Neural cell (in vitro differentiated cells): ENCODE data around the gene COMMD4. TPM values are rescaled to one million over a fixed set of nuclear protein-coding genes. Genes with fewer than 3 reads are reported as not detected.
"Not testable (repeated sequence)": the region's sequence is repeated elsewhere in the genome, so short reads cannot be mapped to it uniquely, and the experiment has no call there.

ENCODE experiments used
- H2AFZ ChIP-seq: fragments of 200-600, 300-800 bp; sonication (generic), shearing (Covaris generic); 2 replicates; pipeline ENCODE4 v1.6.0; 2014; ENCODE audit warnings: low read depth, mild to moderate bottlenecking, antibody characterized with exemption, low read length, moderate library complexity
- H3F3A ChIP-seq: fragments of 200-600 bp; shearing (Covaris generic); 2 replicates; pipeline ENCODE4 v1.6.1; 2016; ENCODE audit warnings: mild to moderate bottlenecking, moderate library complexity, mixed read lengths, antibody characterized with exemption, low read length; ENCODE audit not compliant: insufficient read depth, poor library complexity, severe bottlenecking
- H3K27ac ChIP-seq: fragments of 200-600, 300-800 bp; sonication (generic), shearing (Covaris generic); 2 replicates; pipeline ENCODE4 v1.5.1; 2014; ENCODE audit warnings: mild to moderate bottlenecking, low read length, moderate library complexity
- H3K27me3 ChIP-seq: fragments of 300-800, 200-600 bp; sonication (generic), shearing (Covaris generic); 2 replicates; pipeline ENCODE4 v1.6.0; 2014; ENCODE audit warnings: mild to moderate bottlenecking, low read depth, low read length, moderate library complexity; ENCODE audit not compliant: insufficient read depth
- H3K36me3 ChIP-seq: fragments of 300-800, 200-600 bp; sonication (generic), shearing (Covaris generic); 2 replicates; pipeline ENCODE4 v1.5.1; 2014; ENCODE audit warnings: mild to moderate bottlenecking, antibody characterized with exemption, low read length, moderate library complexity; ENCODE audit not compliant: insufficient read depth
- H3K4me2 ChIP-seq: fragments of 300-800, 200-600 bp; sonication (generic), shearing (Covaris generic); 2 replicates; pipeline ENCODE4 v1.6.0; 2014; ENCODE audit warnings: mild to moderate bottlenecking, low read length
- H3K4me3 ChIP-seq: fragments of 300-800, 200-600 bp; sonication (generic), shearing (Covaris generic); 2 replicates; pipeline ENCODE4 v1.5.1; 2014; ENCODE audit warnings: mild to moderate bottlenecking, low read length, moderate library complexity
- H3K79me2 ChIP-seq: fragments of 200-600 bp; shearing (Covaris generic); replicated peaks from 2 replicates; pipeline ENCODE4 v1.6.0; 2014; ENCODE audit warnings: mild to moderate bottlenecking, low read length, moderate library complexity; ENCODE audit not compliant: insufficient read depth
- H3K9ac ChIP-seq: fragments of 300-800, 200-600 bp; sonication (generic), shearing (Covaris generic); 2 replicates; pipeline ENCODE4 v1.6.1; 2016; ENCODE audit warnings: mild to moderate bottlenecking, low read length, mixed read lengths
- H3K9me2 ChIP-seq: fragments of 200-600 bp; shearing (Covaris generic); 2 replicates; pipeline ENCODE4 v1.6.1; 2016; ENCODE audit warnings: mild to moderate bottlenecking, low read length, mixed read lengths; ENCODE audit not compliant: insufficient read depth
- H3K9me3 ChIP-seq: fragments of 200-600, 300-800 bp; sonication (generic), shearing (Covaris generic); 2 replicates; pipeline ENCODE4 v1.6.1; 2016; ENCODE audit warnings: mild to moderate bottlenecking, mixed run types, low read length, moderate library complexity, mixed read lengths
- H4K20me1 ChIP-seq: fragments of 200-600 bp; shearing (Covaris generic); 2 replicates; pipeline ENCODE4 v1.6.1; 2016; ENCODE audit warnings: mild to moderate bottlenecking, mixed run types; ENCODE audit not compliant: insufficient read depth
- CTCF ChIP-seq: fragments of 450-650 bp; IDR thresholded peaks from 2 replicates; pipeline ENCODE4 v1.5.1; 2014; ENCODE audit warnings: antibody characterized with exemption, mild to moderate bottlenecking, moderate library complexity; ENCODE audit not compliant: poor library complexity, severe bottlenecking
- EP300 ChIP-seq: fragments of 450-650 bp; conservative IDR thresholded peaks from 2 replicates; pipeline ENCODE4 v1.6.1; 2014; ENCODE audit warnings: antibody characterized with exemption, mild to moderate bottlenecking, moderate library complexity; ENCODE audit not compliant: poor library complexity, severe bottlenecking
- EZH2 ChIP-seq: fragments of 200-600, 300-800 bp; shearing (Covaris generic), sonication (generic); IDR thresholded peaks from 2 replicates; pipeline ENCODE4 v1.6.1; 2014; ENCODE audit warnings: antibody characterized with exemption, low read length, borderline replicate concordance, mild to moderate bottlenecking; ENCODE audit not compliant: insufficient read depth, poor library complexity, severe bottlenecking
- MXI1 ChIP-seq: fragments of 450-650 bp; conservative IDR thresholded peaks from 2 replicates; pipeline ENCODE4 v1.6.1; 2014; ENCODE audit warnings: antibody characterized with exemption, mild to moderate bottlenecking; ENCODE audit not compliant: poor library complexity, severe bottlenecking
- POLR2AphosphoS5 ChIP-seq: IDR thresholded peaks from 2 replicates; pipeline ENCODE4 v1.6.1; 2012
- RAD21 ChIP-seq: fragments of 450-650 bp; conservative IDR thresholded peaks from 2 replicates; pipeline ENCODE4 v1.6.1; 2014; ENCODE audit warnings: antibody characterized with exemption, mild to moderate bottlenecking, moderate library complexity
- REST ChIP-seq: IDR thresholded peaks from 2 replicates; pipeline ENCODE4 v1.6.1; 2012; ENCODE audit warnings: borderline replicate concordance
- SMC3 ChIP-seq: fragments of 450-650 bp; conservative IDR thresholded peaks from 2 replicates; pipeline ENCODE4 v1.6.1; 2014; ENCODE audit warnings: antibody characterized with exemption, mild to moderate bottlenecking, moderate library complexity; ENCODE audit not compliant: poor library complexity
- TAF1 ChIP-seq: IDR thresholded peaks from 2 replicates; pipeline ENCODE4 v1.6.1; 2012; ENCODE audit warnings: low read depth
- polyA plus RNA-seq: library from polyadenylated mRNA; depleted of rRNA; stranded (reverse); fragments of >200 nt; gene quantifications from 2 replicates; pipeline ENCODE4 v1.2.3, GENCODE V29; 2014

Gene COMMD4
- polyA plus RNA-seq, 1 donor from 2014 or later: 103 TPM

GRCh38 chr15:75309711-75310110, 26.2 kb upstream of the COMMD4 start:
- Histone ChIP-seq H3K4me3 (no peak overlapping the region), H2AFZ (no peak overlapping the region), H3K9ac (no peak overlapping the region), H3K9me3 (no peaks in the 10 kb centered on the region), H3K27me3 (peaks cover 3% of the 10 kb centered on the region), H3K4me2 (no peak overlapping the region), H3K36me3 (no peaks in the 10 kb centered on the region), H3F3A (no peaks in the 10 kb centered on the region), H4K20me1 (no peaks in the 10 kb centered on the region), H3K79me2 (no peaks in the 10 kb centered on the region), H3K27ac (no peak overlapping the region), H3K9me2 (no peaks in the 10 kb centered on the region)
- TF ChIP-seq EP300 (no peak), MXI1 (no peak), POLR2AphosphoS5 (no peak), RAD21 (no peak), REST (no peak), EZH2 (no peak), TAF1 (no peak), CTCF (no peak), SMC3 (no peak)

GRCh38 chr15:75312548-75312947, 23.3 kb upstream of the COMMD4 start:
- not testable (repeated sequence) for H3F3A ChIP-seq, H3K4me3 ChIP-seq, H3K27me3 ChIP-seq, H3K9me3 ChIP-seq, H3K79me2 ChIP-seq, H3K9me2 ChIP-seq, H3K9ac ChIP-seq, H4K20me1 ChIP-seq, H3K27ac ChIP-seq, H3K36me3 ChIP-seq, H3K4me2 ChIP-seq, H2AFZ ChIP-seq

- Histone ChIP-seq H3K79me2 (no peaks in the 10 kb centered on the region), H2AFZ (no peak overlapping the region), H3K27ac (no peak overlapping the region), H3K9me2 (no peaks in the 10 kb centered on the region), H3K4me2 (no peak overlapping the region), H3K9ac (no peak overlapping the region), H3K4me3 (no peak overlapping the region), H4K20me1 (no peaks in the 10 kb centered on the region), H3K9me3 (no peaks in the 10 kb centered on the region), H3K36me3 (no peaks in the 10 kb centered on the region), H3F3A (no peaks in the 10 kb centered on the region), H3K27me3 (no peaks in the 10 kb centered on the region)
- TF ChIP-seq POLR2AphosphoS5 (no peak), EZH2 (no peak), RAD21 (no peak), TAF1 (no peak), CTCF (no peak)
Measured at GRCh38 chr15:75313116-75313845, 22.6 kb upstream of the COMMD4 start.
